Type B pancreatic cell (in vitro differentiated cells): ENCODE data around the gene FOXP4. TPM values are rescaled to one million over a fixed set of nuclear protein-coding genes. Genes with fewer than 3 reads are reported as not detected.

Experiments
- DNase-seq: peaks from one replicate; pipeline ENCODE4 v3.0.0; 2021; ENCODE audit warnings: mixed read lengths; ENCODE audit not compliant: unreplicated experiment; ENCODE audit errors: extremely low spot score
- H3K27ac Mint-ChIP-seq: 2 replicates; pipeline ENCODE4 v1.8.0; 2021; ENCODE audit warnings: mild to moderate bottlenecking, mixed read lengths
- H3K27me3 Mint-ChIP-seq: 2 replicates; pipeline ENCODE4 v1.8.0; 2021; ENCODE audit warnings: mixed read lengths
- H3K36me3 Mint-ChIP-seq: 2 replicates; pipeline ENCODE4 v1.8.0; 2021; ENCODE audit warnings: mixed read lengths
- H3K4me1 Mint-ChIP-seq: one replicate; pipeline ENCODE4 v1.8.0; 2021; ENCODE audit warnings: mixed read lengths; ENCODE audit not compliant: unreplicated experiment
- H3K4me3 Mint-ChIP-seq: 2 replicates; pipeline ENCODE4 v1.8.0; 2021; ENCODE audit warnings: mild to moderate bottlenecking, mixed read lengths
- H3K9me3 Mint-ChIP-seq: 2 replicates; pipeline ENCODE4 v1.8.0; 2021; ENCODE audit warnings: mixed read lengths
- total RNA-seq: library from RNA; stranded (reverse); gene quantifications from 2 replicates; pipeline ENCODE4 v1.2.1, GENCODE V29; 2021; ENCODE audit warnings: low replicate concordance
- TF ChIP-seq, protein P1 (sequence below): fragments of 200-600 bp; sonication (generic); conservative IDR thresholded peaks from 2 replicates; pipeline ENCODE4 v1.5.0; 2021; ENCODE audit warnings: antibody characterized with exemption, mild to moderate bottlenecking

The FOXP4 gene
- total RNA-seq, 1 donor from 2014 or later: 100 TPM

DNA sequence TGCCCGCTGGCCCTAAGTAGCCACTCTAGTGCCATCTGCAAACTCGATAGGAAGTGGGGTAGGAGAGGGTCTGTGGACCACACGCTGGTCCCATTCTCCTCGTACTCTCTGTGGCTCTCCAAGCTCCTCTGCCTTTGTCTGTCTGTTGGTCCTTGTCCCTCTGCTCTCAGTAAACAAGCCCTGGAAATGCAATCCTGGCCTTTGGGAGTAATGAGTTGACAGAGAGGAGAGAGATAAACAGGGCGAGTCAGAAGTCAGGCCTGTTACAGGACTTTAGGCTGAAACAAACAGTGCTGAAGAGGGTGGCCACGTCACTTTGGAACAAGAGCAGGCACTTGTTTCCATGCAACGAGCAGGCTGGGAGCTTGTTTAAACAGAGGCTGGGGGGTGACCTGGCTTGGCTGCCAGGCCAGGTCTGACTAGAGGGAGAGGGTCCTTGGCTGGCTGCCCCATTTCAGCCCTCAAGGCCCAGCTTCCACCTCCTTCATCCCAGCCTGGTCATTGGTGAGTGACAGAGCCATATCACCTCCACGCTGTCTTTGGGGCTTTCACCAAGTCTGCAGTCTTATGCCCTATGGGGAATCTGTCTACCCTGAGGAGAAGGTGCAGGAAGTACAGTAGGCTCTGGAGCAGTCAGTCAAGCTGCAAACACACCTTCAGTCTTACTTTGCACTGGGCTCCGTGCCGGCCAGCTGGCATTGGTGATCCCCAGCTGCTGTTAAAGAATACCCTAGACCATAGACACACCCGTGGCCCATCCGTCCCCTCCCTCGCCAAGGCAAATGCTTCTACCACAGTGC, 22.6 kb downstream of the FOXP4 start:
- Mint-ChIP-seq H3K9me3 (no peaks in the 10 kb centered on the region), H3K4me1 (peaks cover 52% of the 10 kb centered on the region), H3K4me3 (peak overlapping the region; percentile 50), H3K27ac (peak overlapping the region; percentile 74), H3K27me3 (no peaks in the 10 kb centered on the region), H3K36me3 (peaks cover 35% of the 10 kb centered on the region)
- no peak for DNase-seq
- TF ChIP-seq, protein P1, sequence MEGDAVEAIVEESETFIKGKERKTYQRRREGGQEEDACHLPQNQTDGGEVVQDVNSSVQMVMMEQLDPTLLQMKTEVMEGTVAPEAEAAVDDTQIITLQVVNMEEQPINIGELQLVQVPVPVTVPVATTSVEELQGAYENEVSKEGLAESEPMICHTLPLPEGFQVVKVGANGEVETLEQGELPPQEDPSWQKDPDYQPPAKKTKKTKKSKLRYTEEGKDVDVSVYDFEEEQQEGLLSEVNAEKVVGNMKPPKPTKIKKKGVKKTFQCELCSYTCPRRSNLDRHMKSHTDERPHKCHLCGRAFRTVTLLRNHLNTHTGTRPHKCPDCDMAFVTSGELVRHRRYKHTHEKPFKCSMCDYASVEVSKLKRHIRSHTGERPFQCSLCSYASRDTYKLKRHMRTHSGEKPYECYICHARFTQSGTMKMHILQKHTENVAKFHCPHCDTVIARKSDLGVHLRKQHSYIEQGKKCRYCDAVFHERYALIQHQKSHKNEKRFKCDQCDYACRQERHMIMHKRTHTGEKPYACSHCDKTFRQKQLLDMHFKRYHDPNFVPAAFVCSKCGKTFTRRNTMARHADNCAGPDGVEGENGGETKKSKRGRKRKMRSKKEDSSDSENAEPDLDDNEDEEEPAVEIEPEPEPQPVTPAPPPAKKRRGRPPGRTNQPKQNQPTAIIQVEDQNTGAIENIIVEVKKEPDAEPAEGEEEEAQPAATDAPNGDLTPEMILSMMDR: no peak

DNA sequence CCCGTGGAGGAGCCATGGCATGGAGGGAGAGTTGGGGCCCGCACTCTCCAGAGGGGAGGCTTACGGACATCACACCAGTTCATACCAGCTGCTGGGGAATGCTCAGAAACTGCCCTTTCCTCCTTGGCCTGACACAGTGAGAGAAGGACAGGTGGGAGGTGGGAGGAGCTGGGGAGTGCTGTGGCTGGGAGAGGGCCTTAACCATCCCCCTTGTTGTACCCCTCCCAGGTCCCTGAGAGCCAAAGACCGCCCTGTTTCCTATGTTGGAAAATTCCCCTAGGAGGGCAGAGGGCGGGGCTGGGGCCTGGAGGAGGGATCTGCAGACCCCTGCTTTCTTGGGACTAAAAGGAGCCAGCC, 24.1 kb downstream of the FOXP4 start:
- peaks cover 31% of the 10 kb centered on the region for H3K36me3 Mint-ChIP-seq
- H3K4me1 Mint-ChIP-seq: peaks cover 56% of the 10 kb centered on the region
- TF ChIP-seq, protein P1: no peak
- H3K4me3 Mint-ChIP-seq: peak overlapping the region; percentile 64
- no peaks in the 10 kb centered on the region for H3K27me3 Mint-ChIP-seq
- no peaks in the 10 kb centered on the region for H3K9me3 Mint-ChIP-seq
- DNase-seq: no peak
- peak overlapping the region; percentile 34 for H3K27ac Mint-ChIP-seq

DNA sequence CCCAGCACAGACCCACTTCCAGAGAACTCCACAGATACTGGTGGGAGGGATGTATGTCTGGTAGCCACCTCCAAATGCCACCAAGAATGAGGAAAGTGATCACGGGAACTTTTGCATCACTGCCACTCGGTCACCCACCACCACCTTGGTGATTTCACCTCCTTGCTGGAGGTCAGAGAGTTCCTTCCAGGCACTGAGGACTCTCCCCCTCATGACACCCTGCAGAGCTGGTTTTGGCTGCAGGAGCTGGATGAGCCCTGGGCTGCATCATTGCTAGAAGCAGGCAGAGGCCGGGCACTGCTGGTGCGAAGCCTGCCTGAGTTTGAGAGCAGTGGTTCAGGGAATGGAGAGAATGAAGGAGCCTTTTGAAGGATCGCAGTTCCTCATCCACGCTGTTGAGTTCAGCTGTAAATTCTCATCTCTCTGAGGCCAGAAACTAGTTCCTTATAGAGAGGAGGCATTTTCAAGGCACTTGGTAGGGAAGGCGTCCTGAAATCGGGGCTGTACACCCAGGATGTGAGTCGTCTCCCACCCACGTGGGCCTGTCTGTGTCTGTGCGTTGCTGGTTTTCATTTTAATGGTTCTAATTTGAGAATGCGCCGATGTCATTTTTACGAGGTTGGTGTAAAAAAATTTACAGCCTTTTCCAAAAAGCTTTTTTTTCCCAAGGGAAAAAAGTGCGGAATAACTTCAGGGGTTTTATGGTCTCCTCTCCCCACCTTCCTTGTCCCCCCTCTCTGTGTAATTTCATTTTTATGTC, 25.0 kb downstream of the FOXP4 start:
- H3K27me3 Mint-ChIP-seq: no peaks in the 10 kb centered on the region
- peak overlapping the region; percentile 39 for H3K27ac Mint-ChIP-seq
- DNase-seq: no peak
- TF ChIP-seq, protein P1: no peak
- no peaks in the 10 kb centered on the region for H3K9me3 Mint-ChIP-seq
- no peak overlapping the region for H3K4me3 Mint-ChIP-seq
- H3K4me1 Mint-ChIP-seq: peaks cover 60% of the 10 kb centered on the region
- peaks cover 27% of the 10 kb centered on the region for H3K36me3 Mint-ChIP-seq

DNA sequence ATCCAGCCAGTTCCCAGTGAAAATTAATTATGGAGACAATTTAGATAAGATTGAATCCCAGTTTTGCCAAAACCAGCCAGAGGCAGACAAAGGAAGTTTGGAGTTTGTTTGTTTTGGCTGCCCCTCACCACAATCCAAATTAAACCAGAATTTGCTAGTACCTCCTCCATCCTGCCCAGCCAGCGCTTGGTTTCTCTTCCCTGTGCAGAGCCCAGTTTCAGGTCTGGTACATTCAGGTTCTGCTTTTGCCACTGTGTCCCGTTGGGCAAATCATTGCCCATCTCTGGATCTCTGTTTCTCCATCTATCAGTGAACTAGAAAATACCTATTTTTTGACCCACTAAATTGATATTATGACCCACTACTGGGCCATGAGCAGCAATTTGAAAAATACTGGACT, 26.4 kb downstream of the FOXP4 start:
- Mint-ChIP-seq H3K27me3 (no peaks in the 10 kb centered on the region), H3K4me1 (peaks cover 74% of the 10 kb centered on the region), H3K27ac (no peak overlapping the region), H3K36me3 (peaks cover 20% of the 10 kb centered on the region), H3K4me3 (no peak overlapping the region), H3K9me3 (no peaks in the 10 kb centered on the region)
- TF ChIP-seq, protein P1: no peak
- no peak for DNase-seq

DNA sequence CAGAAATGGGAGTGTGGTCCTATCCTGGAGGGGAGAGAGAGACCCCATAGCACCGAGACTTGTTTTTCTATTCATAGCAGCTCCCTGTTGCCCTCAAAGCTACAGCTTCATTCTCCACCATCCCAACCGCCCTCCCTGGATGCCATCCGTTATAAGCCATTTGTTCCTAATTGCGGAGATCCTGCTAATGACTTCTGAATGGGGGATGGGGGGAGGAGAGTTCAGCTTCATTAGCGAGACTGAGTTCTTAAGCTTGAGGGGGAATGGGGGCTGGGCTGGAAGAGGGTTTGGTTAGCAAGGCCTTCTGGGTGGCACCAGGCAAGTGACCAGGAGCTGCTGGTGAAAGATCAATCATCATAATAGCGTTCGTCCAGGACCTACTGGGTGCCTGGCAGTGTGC, 27.1 kb downstream of the FOXP4 start:
- H3K27ac Mint-ChIP-seq: no peak overlapping the region

More for the DNA sequence above, 27.1 kb downstream of the FOXP4 start:
- TF ChIP-seq, protein P1: no peak
- Mint-ChIP-seq H3K9me3 (no peaks in the 10 kb centered on the region), H3K4me3 (no peak overlapping the region), H3K27me3 (no peaks in the 10 kb centered on the region), H3K4me1 (peaks cover 80% of the 10 kb centered on the region), H3K36me3 (peaks cover 26% of the 10 kb centered on the region)
- no peak for DNase-seq
